ENCODE data around the gene DPM3. TPM values are rescaled to one million over a fixed set of nuclear protein-coding genes. Genes with fewer than 3 reads are reported as not detected.

Gene DPM3
- total and polyA plus RNA-seq, 8 donors = 19.6 to 91.0 (median 29.1) TPM

- peak overlapping the region in 1 of 2 donors; percentile 69 for H3K4me3 ChIP-seq
- H3K27me3 ChIP-seq = no peaks in the 10 kb centered on the region
- H3K9me3 ChIP-seq = no peaks in the 10 kb centered on the region
- DNase-seq (no peak), ATAC-seq (no peak)
- intact Hi-C loops (cut with DNase I) = no loop called here
- peak overlapping the region; percentile 95 to 98 for H3K27ac ChIP-seq
- peaks cover 29 to 68% of the 10 kb centered on the region in 2 donors for H3K4me1 ChIP-seq
- TF ChIP-seq, protein P1, sequence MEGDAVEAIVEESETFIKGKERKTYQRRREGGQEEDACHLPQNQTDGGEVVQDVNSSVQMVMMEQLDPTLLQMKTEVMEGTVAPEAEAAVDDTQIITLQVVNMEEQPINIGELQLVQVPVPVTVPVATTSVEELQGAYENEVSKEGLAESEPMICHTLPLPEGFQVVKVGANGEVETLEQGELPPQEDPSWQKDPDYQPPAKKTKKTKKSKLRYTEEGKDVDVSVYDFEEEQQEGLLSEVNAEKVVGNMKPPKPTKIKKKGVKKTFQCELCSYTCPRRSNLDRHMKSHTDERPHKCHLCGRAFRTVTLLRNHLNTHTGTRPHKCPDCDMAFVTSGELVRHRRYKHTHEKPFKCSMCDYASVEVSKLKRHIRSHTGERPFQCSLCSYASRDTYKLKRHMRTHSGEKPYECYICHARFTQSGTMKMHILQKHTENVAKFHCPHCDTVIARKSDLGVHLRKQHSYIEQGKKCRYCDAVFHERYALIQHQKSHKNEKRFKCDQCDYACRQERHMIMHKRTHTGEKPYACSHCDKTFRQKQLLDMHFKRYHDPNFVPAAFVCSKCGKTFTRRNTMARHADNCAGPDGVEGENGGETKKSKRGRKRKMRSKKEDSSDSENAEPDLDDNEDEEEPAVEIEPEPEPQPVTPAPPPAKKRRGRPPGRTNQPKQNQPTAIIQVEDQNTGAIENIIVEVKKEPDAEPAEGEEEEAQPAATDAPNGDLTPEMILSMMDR (IDR thresholded peaks at IDR 0.05) = no peak
- H3K36me3 ChIP-seq = peaks cover 0 to 24% of the 10 kb centered on the region in 2 donors
Observed at GRCh38 chr1:155137154-155137949, 3.0 kb downstream of the DPM3 start.

DNA sequence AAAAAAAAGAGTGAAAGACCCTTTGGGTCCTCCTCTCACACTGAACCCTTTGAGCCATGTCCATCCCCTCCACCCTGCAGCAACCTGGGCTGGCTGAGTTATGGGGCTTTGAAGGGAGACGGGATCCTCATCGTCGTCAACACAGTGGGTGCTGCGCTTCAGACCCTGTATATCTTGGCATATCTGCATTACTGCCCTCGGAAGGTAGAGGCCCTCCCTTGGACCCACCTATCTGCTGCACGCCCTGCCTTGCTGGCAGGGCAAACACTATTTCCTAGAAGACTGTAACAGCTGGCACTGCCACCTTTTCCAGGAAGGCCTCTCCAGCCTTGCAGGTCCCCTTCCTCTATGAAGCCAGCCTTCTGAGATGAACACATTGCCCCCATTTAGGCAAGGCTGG, 3.6 kb downstream of the DPM3 start:
- H3K4me3 ChIP-seq = peak overlapping the region; percentile 52 to 69
- no peaks in the 10 kb centered on the region for H3K27me3 ChIP-seq
- peaks cover 0 to 29% of the 10 kb centered on the region in 2 donors for H3K36me3 ChIP-seq
- TF ChIP-seq, protein P1 (IDR thresholded peaks at IDR 0.05) = no peak
- DNase-seq (no peak), ATAC-seq (no peak)
- H3K27ac ChIP-seq = peak overlapping the region; percentile 95 to 98
- no peaks in the 10 kb centered on the region for H3K9me3 ChIP-seq
- intact Hi-C loops (cut with DNase I) = no loop called here
- H3K4me1 ChIP-seq = peaks cover 29 to 73% of the 10 kb centered on the region in 2 donors

DNA sequence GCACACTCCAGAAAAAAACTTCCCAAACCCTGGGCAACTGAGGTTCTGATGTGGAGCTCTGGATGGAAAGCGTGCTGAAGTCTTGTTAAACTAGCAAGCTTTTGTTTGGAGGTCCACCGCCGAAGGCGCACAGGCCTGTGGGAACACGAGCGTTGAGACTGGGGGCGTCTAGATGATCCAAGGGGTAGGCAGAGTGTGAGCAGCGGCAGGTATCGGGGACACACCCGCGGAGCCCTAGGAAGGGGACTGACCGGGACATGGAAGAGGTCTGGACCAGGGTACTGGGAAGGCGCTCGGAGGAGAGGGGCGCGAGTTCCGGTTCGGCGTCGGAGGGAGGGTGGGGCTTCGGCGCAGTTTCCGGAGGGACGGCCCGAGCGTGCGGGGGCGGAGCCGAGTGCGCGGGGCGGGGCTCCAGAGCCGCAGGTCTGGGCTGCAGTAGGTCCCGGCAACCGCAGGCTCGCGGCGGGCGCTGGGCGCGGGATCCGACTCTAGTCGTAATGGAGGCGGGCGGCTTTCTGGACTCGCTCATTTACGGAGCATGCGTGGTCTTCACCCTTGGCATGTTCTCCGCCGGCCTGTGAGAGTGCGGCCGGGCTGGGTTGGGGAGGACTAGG, 4.8 kb downstream of the DPM3 start, which contains the start of gene SLC50A1:
Gene SLC50A1 (plus strand): TSS at position 438 of the 614 bp plus-strand sequence. CDS start 60 bp downstream, at position 498.
- peak; percentile 89 for ATAC-seq
- intact Hi-C loops (cut with DNase I) = no loop called here

DNA sequence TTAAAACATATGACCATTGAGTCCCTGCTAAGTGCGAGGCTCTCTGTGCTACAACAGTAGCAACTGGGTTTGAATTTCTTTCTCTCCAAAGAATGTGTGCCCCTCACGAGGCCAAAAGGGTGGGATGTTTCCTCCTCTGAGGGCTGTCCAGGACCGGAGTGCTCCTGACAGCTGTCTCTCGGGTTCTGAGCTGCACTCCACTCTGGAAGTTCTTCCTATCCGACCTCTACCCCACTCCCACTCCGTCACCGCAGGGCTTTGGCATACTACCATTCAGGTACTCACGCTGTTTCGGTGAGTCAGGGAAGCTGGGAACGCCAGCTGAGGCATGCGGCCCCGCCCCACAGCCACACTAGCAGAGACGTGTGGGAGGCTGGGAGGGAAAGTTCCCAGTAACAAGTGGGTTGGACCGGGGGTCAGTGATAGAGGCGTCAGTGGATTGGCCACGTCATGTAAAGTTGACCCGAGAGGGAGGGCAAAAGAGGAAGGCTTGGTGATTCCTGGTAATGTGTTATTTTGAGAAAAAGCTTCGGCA, 5.4 kb downstream of the DPM3 start:
- TF ChIP-seq, protein P1 (IDR thresholded peaks at IDR 0.05) = no peak
- H3K9me3 ChIP-seq = no peaks in the 10 kb centered on the region

More for the DNA sequence above, 4.8 kb downstream of the DPM3 start, which contains the start of gene SLC50A1:
- TF ChIP-seq, protein P1 (IDR thresholded peaks at IDR 0.05) = peak; percentile 29 to 72
- H3K27me3 ChIP-seq = no peaks in the 10 kb centered on the region
- H3K36me3 ChIP-seq = peaks cover 0 to 36% of the 10 kb centered on the region in 2 donors
- peaks cover 29 to 75% of the 10 kb centered on the region in 2 donors for H3K4me1 ChIP-seq
- H3K27ac ChIP-seq = peak within 1 kb of the TSS; percentile 95 to 98
- H3K9me3 ChIP-seq = no peaks in the 10 kb centered on the region
- DNase-seq = peak; percentile 95 to 99 (median 96)
- H3K4me3 ChIP-seq = peak within 1 kb of the TSS; percentile 52 to 69

More for the DNA sequence above, 5.4 kb downstream of the DPM3 start:
- H3K4me3 ChIP-seq = peak overlapping the region; percentile 52 to 69
- peaks cover 0 to 36% of the 10 kb centered on the region in 2 donors for H3K36me3 ChIP-seq
- peak overlapping the region; percentile 95 to 98 for H3K27ac ChIP-seq
- H3K4me1 ChIP-seq = peaks cover 29 to 73% of the 10 kb centered on the region in 2 donors
- intact Hi-C loops (cut with DNase I) = no loop called here
- DNase-seq (peak; percentile 49 to 94 (median 84)), ATAC-seq (peak; percentile 78)
- H3K27me3 ChIP-seq = peaks cover 0 to 3% of the 10 kb centered on the region in 2 donors

All from left lung (tissue), 10 donors.